EL (cell line): ENCODE data around the gene ROBO1.

Source experiments
- DNase-seq: peaks from one replicate; pipeline ENCODE4 v3.0.0-alpha.2; 2016

ROBO1 gene

GRCh38 chr3:78569804-78570203, 1198.0 kb downstream of the ROBO1 start:
- DNase-seq: no peak

GRCh38 chr3:78565712-78566111, 1202.1 kb downstream of the ROBO1 start:
- no peak for DNase-seq

DNA sequence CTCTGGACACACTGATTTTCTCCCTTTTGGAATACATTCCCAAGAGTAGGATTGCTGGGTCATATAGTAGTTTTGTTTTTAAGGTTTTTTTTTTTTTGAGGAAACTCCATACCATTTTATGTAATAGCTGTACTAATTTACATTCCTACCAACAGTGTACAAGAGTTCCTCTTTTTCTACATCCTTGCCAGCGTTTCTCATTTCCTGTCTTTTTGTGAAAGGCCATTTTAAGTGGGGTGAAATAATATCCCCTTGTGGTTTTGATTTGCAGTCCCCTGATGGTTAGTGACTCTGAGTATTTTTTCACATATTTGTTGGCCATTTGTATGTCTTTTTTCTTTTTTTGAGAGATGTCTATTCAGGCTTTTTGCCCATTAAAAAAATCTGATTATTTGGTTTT, 1205.5 kb downstream of the ROBO1 start:
- no peak for DNase-seq
